ENCODE data around the gene ALDH1A3.

DNA sequence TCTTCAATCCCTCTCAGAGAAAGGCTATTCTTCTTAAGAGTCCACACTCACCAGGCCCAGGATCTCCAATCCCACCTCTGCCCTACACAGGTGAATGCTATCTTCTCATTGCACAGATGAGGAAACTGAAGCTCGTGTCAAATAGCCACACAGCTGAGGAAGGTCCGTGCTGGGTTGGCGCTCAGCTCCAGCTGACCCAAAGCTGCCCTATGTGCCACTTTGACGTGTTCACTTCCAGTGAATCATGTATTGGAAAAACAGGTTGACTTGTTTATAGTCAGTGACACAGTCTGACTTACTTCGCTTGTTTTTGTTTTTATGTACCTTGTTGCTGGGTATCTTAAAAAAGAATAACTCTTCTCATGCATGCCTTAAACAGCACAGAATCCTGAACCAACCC lies 32.4 kb upstream of the ALDH1A3 start:
- TF ChIP-seq, protein P1, sequence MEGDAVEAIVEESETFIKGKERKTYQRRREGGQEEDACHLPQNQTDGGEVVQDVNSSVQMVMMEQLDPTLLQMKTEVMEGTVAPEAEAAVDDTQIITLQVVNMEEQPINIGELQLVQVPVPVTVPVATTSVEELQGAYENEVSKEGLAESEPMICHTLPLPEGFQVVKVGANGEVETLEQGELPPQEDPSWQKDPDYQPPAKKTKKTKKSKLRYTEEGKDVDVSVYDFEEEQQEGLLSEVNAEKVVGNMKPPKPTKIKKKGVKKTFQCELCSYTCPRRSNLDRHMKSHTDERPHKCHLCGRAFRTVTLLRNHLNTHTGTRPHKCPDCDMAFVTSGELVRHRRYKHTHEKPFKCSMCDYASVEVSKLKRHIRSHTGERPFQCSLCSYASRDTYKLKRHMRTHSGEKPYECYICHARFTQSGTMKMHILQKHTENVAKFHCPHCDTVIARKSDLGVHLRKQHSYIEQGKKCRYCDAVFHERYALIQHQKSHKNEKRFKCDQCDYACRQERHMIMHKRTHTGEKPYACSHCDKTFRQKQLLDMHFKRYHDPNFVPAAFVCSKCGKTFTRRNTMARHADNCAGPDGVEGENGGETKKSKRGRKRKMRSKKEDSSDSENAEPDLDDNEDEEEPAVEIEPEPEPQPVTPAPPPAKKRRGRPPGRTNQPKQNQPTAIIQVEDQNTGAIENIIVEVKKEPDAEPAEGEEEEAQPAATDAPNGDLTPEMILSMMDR (IDR thresholded peaks at IDR 0.05) = no peak
- TF ChIP-seq POLR2AphosphoS5 (IDR thresholded peaks at IDR 0.05) (no peak), POLR2A (IDR thresholded peaks at IDR 0.05) (no peak), EP300 (IDR thresholded peaks at IDR 0.05) (no peak)

All from suprapubic skin (tissue), 4 donors.